NCI-H748 treated with DMSO at 0.1 percent for 48 hours (cell line): Measurements from ENCODE around the gene AMH.
A peak's percentile ranks its signal among the peaks of the same experiment; 100 is the strongest.

ENCODE experiments used
- DNase-seq: peaks from one replicate; lab custom pipeline; 2025; lab: John Stamatoyannopoulos, UW

Gene AMH

GRCh38 chr19:2287585-2288337 lies 38.6 kb downstream of the AMH start:
- no peak for DNase-seq

GRCh38 chr19:2288338-2288817 lies 39.3 kb downstream of the AMH start:
- no peak for DNase-seq

- no peak for DNase-seq
Measured at GRCh38 chr19:2288818-2289713, 39.9 kb downstream of the AMH start.

- DNase-seq, result peak; percentile 13
Measured at GRCh38 chr19:2289714-2290435, 40.8 kb downstream of the AMH start.

- no peak for DNase-seq
Measured at GRCh38 chr19:2290441-2291184, 41.5 kb downstream of the AMH start.

- no peak for DNase-seq
Measured at GRCh38 chr19:2291185-2291751, 42.1 kb downstream of the AMH start.

GRCh38 chr19:2294687-2295335 lies 45.7 kb downstream of the AMH start:
- DNase-seq, result no peak

GRCh38 chr19:2296141-2296540 lies 47.0 kb downstream of the AMH start:
- no peak for DNase-seq

GRCh38 chr19:2300533-2300932 lies 51.4 kb downstream of the AMH start:
- DNase-seq, result no peak
